Lung (tissue), 12 donors: ENCODE data around the gene CYSTM1. TPM values are rescaled to one million over a fixed set of nuclear protein-coding genes. Genes with fewer than 3 reads are reported as not detected.

Experiments
- ATAC-seq: fragments of 200-7000 bp; cut with Tn5 transposase; one replicate; pipeline ENCODE4 v1.9.1; 2020; ENCODE audit warnings: moderate number of reproducible peaks; ENCODE audit not compliant: insufficient read depth, low FRiP score
- DNase-seq, 3 donors: peaks; one replicate each; pipeline ENCODE4 v3.0.0-alpha.2; 2013 to 2017
- H3K27ac ChIP-seq, 2 donors: one replicate each; pipeline ENCODE4 v1.5.1; 2013; ENCODE audit warnings: mild to moderate bottlenecking in 2 of 2, moderate library complexity in 2 of 2, control low read depth in 1 of 2, inconsistent platforms in 1 of 2, low read depth in 1 of 2, low read length in 1 of 2
- H3K27me3 ChIP-seq, 3 donors: one replicate each; pipeline ENCODE4 v1.5.1; 2013; ENCODE audit warnings: low read length in 2 of 3; ENCODE audit not compliant: control insufficient read depth in 3 of 3, insufficient read depth in 3 of 3
- H3K36me3 ChIP-seq, 4 donors: one replicate each; pipeline ENCODE4 v1.5.1; 2013; ENCODE audit warnings: low read length in 4 of 4, mild to moderate bottlenecking in 1 of 4, moderate library complexity in 1 of 4; ENCODE audit not compliant: control insufficient read depth in 4 of 4, insufficient read depth in 4 of 4
- H3K4me1 ChIP-seq, 5 donors: one replicate each; pipeline ENCODE4 v1.5.1; 2013; ENCODE audit warnings: low read length in 5 of 5, mild to moderate bottlenecking in 2 of 5, moderate library complexity in 1 of 5; ENCODE audit not compliant: control insufficient read depth in 5 of 5, insufficient read depth in 5 of 5
- H3K4me3 ChIP-seq: one replicate; pipeline ENCODE4 v1.5.1; 2013; ENCODE audit warnings: mild to moderate bottlenecking, control low read depth, moderate library complexity
- H3K9ac ChIP-seq, 2 donors: one replicate each; pipeline ENCODE4 v1.5.1; 2013; ENCODE audit warnings: low read length in 2 of 2, control low read depth in 1 of 2; ENCODE audit not compliant: insufficient read depth in 1 of 2
- H3K9me3 ChIP-seq, 4 donors: one replicate each; pipeline ENCODE4 v1.5.1; 2013; ENCODE audit warnings: low read length in 3 of 4, mild to moderate bottlenecking in 1 of 4, moderate library complexity in 1 of 4; ENCODE audit not compliant: control insufficient read depth in 4 of 4, insufficient read depth in 3 of 4
- WGBS, 2 donors: extraction: QIAGEN DNeasy Blood & Tissue Kit; methylation state at CpG; one replicate each; pipeline ENCODE4 v1.1.7; 2013; 5-methylcytosine and 5-hydroxymethylcytosine counted together
- polyA plus RNA-seq, 2 donors: library from polyadenylated mRNA; stranded (reverse); fragments of 200-250 nt; gene quantifications; one replicate each; pipeline ENCODE4 v1.2.1, GENCODE V29; 2013
- total RNA-seq, 2 donors: library from RNA; depleted of rRNA in 1 of 2; stranded (reverse); fragments of >200 nt in 1 of 2; gene quantifications; one replicate each; pipeline ENCODE4 v1.2.1, GENCODE V29; 2014 to 2021
- TF ChIP-seq, protein P1 (sequence below): IDR thresholded peaks from 2 replicates; pipeline ENCODE4 v1.5.1; 2012; ENCODE audit warnings: mild to moderate bottlenecking; ENCODE audit errors: control extremely low read depth, extremely low read depth
- donor health status: control.
- donor health status: control.
- donor health status: Bipolar disorder and iron deficiency.
- donor health status: healthy.
- donor health status: DM: yes; HTN: yes; CAD: no.

CYSTM1 gene
- total and polyA plus RNA-seq, 4 donors, result 37.1 to 274 (median 107) TPM

DNA sequence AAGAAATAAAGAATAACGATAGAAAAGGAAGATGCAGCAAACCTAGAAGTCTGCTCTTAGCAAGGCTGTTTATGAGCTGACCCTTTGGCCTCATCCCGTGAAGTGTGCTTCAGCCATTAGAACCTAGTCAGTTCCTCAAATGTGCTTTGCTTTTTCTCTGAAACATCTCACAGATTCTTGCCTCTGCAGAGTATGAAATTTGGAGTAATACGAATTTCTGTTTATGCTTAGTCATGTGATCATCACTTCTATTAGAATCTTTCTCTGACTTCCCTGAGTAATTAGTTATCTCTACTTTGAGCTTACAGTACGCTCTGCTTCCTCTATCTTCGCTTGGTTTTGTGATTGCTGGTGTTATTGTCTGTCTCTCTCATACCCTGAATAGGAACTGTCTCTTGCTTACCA lies 11.3 kb downstream of the CYSTM1 start:
- no peaks in the 10 kb centered on the region for H3K9me3 ChIP-seq
- H3K4me1 ChIP-seq, result peaks cover 6 to 30% (median 12%) of the 10 kb centered on the region in 5 donors
- no peak overlapping the region for H3K4me3 ChIP-seq
- H3K36me3 ChIP-seq, result no peaks in the 10 kb centered on the region
- no peaks in the 10 kb centered on the region for H3K27me3 ChIP-seq
- H3K27ac ChIP-seq, result no peak overlapping the region
- peak in 1 of 3 donors; percentile 22 for DNase-seq
- 52 to 69% methylated on average over 5 of the region's 5 CpGs for WGBS, 2 donors
- no peak overlapping the region for H3K9ac ChIP-seq
- ATAC-seq, result no peak
- TF ChIP-seq, protein P1, sequence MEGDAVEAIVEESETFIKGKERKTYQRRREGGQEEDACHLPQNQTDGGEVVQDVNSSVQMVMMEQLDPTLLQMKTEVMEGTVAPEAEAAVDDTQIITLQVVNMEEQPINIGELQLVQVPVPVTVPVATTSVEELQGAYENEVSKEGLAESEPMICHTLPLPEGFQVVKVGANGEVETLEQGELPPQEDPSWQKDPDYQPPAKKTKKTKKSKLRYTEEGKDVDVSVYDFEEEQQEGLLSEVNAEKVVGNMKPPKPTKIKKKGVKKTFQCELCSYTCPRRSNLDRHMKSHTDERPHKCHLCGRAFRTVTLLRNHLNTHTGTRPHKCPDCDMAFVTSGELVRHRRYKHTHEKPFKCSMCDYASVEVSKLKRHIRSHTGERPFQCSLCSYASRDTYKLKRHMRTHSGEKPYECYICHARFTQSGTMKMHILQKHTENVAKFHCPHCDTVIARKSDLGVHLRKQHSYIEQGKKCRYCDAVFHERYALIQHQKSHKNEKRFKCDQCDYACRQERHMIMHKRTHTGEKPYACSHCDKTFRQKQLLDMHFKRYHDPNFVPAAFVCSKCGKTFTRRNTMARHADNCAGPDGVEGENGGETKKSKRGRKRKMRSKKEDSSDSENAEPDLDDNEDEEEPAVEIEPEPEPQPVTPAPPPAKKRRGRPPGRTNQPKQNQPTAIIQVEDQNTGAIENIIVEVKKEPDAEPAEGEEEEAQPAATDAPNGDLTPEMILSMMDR, result no peak

DNA sequence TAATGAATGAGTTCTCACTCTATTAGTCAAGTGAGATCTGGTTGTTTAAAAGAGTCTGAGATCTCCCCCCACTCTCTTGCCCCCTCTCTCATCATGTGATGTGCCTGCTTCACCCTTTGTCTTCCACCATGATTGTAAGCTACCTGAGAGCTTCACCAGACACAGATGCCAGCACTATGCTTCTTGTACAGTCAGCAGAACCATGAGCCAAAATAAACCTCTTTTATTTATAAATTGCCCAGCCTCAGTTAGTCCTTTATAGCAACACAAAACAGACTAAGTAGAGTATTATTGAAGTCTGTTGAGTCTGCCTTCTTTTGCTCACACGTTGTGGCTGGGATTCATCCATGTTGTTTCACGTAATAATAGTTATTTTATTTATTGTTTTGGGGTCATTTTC lies 14.3 kb downstream of the CYSTM1 start:
- H3K36me3 ChIP-seq, result no peaks in the 10 kb centered on the region
- H3K9ac ChIP-seq, result no peak overlapping the region
- H3K4me1 ChIP-seq, result peaks cover 0 to 26% (median 0%) of the 10 kb centered on the region in 5 donors
- no peak for DNase-seq
- no peaks in the 10 kb centered on the region for H3K9me3 ChIP-seq
- no peak for ATAC-seq
- H3K4me3 ChIP-seq, result no peak overlapping the region
- H3K27me3 ChIP-seq, result no peaks in the 10 kb centered on the region
- H3K27ac ChIP-seq, result no peak overlapping the region
- 90 to 96% methylated on average over 2 of the region's 2 CpGs for WGBS, 2 donors
- TF ChIP-seq, protein P1, result no peak

DNA sequence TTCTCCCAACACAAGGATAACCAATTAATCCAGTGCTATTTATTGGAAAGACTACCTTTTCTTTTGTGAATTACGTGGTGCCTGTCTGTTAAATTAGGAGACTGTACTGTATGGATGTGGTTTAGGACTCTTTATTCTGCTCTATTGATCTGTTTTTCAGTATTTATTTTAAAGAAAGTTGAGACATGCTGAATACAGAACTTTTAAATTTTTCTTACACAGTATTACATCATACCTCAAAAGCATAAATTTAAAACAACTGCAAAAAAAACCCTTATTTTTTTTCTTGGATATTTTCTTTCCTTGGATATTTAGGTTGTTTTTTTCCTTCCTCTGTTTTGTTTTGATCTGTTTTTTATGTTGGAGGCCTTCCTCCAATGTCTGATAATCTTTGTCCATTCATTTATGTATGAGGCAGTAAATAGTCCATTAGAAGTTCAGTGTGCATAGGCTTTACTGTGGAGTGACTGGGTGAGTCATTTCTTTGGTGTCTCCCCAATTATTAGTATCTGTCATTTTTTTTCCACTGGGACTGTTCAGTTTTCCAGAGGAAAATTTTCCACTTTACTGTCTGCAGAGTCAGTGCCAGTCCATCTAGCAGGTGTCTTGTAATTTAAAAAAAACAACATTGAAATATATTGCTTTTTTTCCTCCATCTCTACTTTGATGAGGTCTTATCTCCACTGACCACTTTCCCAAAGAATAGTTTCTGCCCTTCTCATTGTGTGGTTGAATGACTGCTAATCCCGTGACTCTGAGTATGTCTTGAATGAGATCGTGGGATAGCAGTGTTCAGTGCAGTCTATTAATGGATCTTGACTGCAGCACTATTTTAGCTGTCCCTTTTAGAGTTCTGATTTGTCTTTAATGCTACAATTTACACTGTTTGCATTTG lies 15.2 kb downstream of the CYSTM1 start:
- Histone ChIP-seq H3K9ac (no peak overlapping the region), H3K4me1 (peaks cover 0 to 26% (median 0%) of the 10 kb centered on the region in 5 donors), H3K9me3 (no peaks in the 10 kb centered on the region), H3K27me3 (no peaks in the 10 kb centered on the region), H3K36me3 (peaks cover 0 to 3% (median 2%) of the 10 kb centered on the region in 4 donors), H3K4me3 (no peak overlapping the region), H3K27ac (peak overlapping the region in 1 of 2 donors; percentile 74)
- WGBS, 2 donors, result 71 to 85% methylated on average over 3 of the region's 3 CpGs
- ATAC-seq (no peak), DNase-seq (no peak)
- TF ChIP-seq, protein P1, result no peak
